SU-DHL-6 (cell line): ENCODE measurements around the gene SPDYE1.
A peak's percentile ranks its signal among the peaks of the same experiment; 100 is the strongest.
"Not testable (repeated sequence)": the region's sequence is repeated elsewhere in the genome, so short reads cannot be mapped to it uniquely, and the experiment has no call there.

Experiments
- H2AFZ ChIP-seq: fragments of 200-600 bp; sonication (generic); 2 replicates; pipeline ENCODE4 v1.6.1; 2014; ENCODE audit warnings: low read depth, mild to moderate bottlenecking, moderate library complexity, mixed read lengths, antibody characterized with exemption, low read length; ENCODE audit not compliant: severe bottlenecking
- H3F3A ChIP-seq: fragments of 200-600 bp; shearing (Covaris generic); 2 replicates; pipeline ENCODE4 v1.6.0; 2016; ENCODE audit warnings: antibody characterized with exemption, mild to moderate bottlenecking; ENCODE audit not compliant: insufficient read depth
- H3K27ac ChIP-seq: fragments of 200-600 bp; sonication (generic); 2 replicates; pipeline ENCODE4 v1.5.1; 2016; ENCODE audit warnings: low read depth, mild to moderate bottlenecking, low read length, moderate library complexity, mixed read lengths
- H3K27me3 ChIP-seq: fragments of 200-600 bp; sonication (generic), shearing (Covaris generic); 2 replicates; pipeline ENCODE4 v1.6.0; 2014; ENCODE audit warnings: mild to moderate bottlenecking, low read length
- H3K36me3 ChIP-seq: fragments of 200-600 bp; sonication (generic); 2 replicates; pipeline ENCODE4 v1.6.1; 2014; ENCODE audit warnings: mild to moderate bottlenecking, low read length, mixed read lengths
- H3K4me2 ChIP-seq: fragments of 300-600, 200-600 bp; shearing (Covaris generic), sonication (generic); 2 replicates; pipeline ENCODE4 v1.6.0; 2014; ENCODE audit warnings: low read length, low read depth, mild to moderate bottlenecking; ENCODE audit not compliant: poor library complexity, severe bottlenecking
- H3K4me3 ChIP-seq: fragments of 200-600 bp; sonication (generic); 2 replicates; pipeline ENCODE4 v1.5.1; 2014; ENCODE audit warnings: antibody characterized with exemption, low read length, mild to moderate bottlenecking, mixed read lengths; ENCODE audit not compliant: insufficient read depth, poor library complexity, severe bottlenecking
- H3K79me2 ChIP-seq: fragments of 200-600 bp; sonication (generic); 2 replicates; pipeline ENCODE4 v1.6.1; 2014; ENCODE audit warnings: mild to moderate bottlenecking, low read length, moderate library complexity; ENCODE audit not compliant: insufficient read depth
- H3K9ac ChIP-seq: fragments of 200-600 bp; sonication (generic); 2 replicates; pipeline ENCODE4 v1.7.0; 2014; ENCODE audit warnings: mild to moderate bottlenecking, low read length
- H3K9me2 ChIP-seq: fragments of 200-600 bp; sonication (generic); replicated peaks from 2 replicates; pipeline ENCODE4 v1.6.1; 2014; ENCODE audit warnings: low read length; ENCODE audit not compliant: insufficient read depth
- H3K9me3 ChIP-seq: fragments of 200-600 bp; sonication (generic); 2 replicates; pipeline ENCODE4 v1.6.1; 2014; ENCODE audit warnings: low read length, mixed read lengths; ENCODE audit not compliant: insufficient read depth
- H4K20me1 ChIP-seq: fragments of 200-600 bp; sonication (generic); 2 replicates; pipeline ENCODE4 v1.6.1; 2014; ENCODE audit warnings: low read depth, mild to moderate bottlenecking, antibody characterized with exemption, low read length, moderate library complexity, mixed read lengths
- TF ChIP-seq, protein P1 (sequence below): fragments of 200-600 bp; sonication (generic); IDR thresholded peaks from one replicate; pipeline ENCODE4 v1.5.1; 2017; ENCODE audit warnings: antibody characterized with exemption, mild to moderate bottlenecking, low read length, moderate library complexity; ENCODE audit not compliant: insufficient read depth, poor library complexity, severe bottlenecking

Gene SPDYE1

GRCh38 chr7:44015090-44015489 lies 17.4 kb downstream of the SPDYE1 start:
- H3K9me2 ChIP-seq, H3K9ac ChIP-seq, H3K9me3 ChIP-seq, H3K36me3 ChIP-seq, H3K4me3 ChIP-seq, H3K4me2 ChIP-seq, H2AFZ ChIP-seq, H3F3A ChIP-seq, H3K27ac ChIP-seq, H3K79me2 ChIP-seq, H4K20me1 ChIP-seq, H3K27me3 ChIP-seq: not testable (repeated sequence)

DNA sequence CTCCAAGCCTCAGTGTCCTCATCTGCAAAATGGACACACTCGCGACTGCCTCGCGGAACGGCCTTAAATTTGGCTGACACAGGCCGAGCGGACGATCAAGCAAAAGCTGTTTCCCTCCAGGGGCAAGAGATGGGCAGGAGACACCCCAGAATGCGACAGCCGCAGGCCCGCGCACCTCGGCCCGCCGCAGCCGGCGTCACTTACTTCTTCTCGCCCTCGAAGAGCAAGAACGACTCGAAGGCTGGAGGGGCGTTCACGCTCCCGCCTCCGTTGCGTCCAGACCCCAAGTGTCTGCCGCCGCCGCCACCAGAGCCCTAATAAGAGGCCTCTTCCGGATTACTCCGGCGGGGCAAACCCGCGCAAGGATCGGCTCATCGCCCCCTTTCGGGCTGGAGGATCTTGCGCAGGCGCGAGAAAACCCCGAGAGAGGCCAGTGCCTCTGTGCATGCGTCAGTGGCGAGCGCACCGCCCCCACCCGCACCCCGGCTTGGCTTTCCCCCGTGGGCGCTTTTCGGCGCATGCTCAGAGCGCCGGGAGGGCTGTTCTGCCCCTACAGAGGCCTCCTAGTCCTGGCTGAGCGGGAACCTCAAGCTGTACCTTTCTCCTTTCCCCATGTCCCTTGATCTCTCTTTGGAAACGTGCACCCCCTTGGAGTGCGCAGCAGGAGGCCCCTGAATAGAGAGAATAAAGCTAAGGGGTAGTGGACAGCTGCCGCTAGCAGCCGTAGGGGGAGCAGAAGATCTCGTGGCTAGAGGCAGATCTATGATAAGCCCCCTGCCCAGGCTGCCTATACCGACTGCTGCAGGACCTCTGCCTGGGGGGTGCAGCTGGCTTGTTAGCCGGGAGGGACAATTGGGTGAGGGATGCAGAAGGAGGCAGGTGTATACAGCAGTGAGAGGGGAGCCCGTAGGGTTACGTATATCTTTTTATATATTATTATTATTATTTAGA lies 21.4 kb downstream of the SPDYE1 start:
- Histone ChIP-seq H2AFZ (peak overlapping the region; percentile 79), H3K27ac (peak overlapping the region; percentile 67)

GRCh38 chr7:44019825-44020224 lies 22.1 kb downstream of the SPDYE1 start:
- H3K9me2 ChIP-seq, H3F3A ChIP-seq, H3K9me3 ChIP-seq, H3K27me3 ChIP-seq, H2AFZ ChIP-seq, H3K79me2 ChIP-seq, H3K36me3 ChIP-seq, H3K4me3 ChIP-seq, H4K20me1 ChIP-seq: not testable (repeated sequence)
- peak overlapping the region; percentile 68; the same call in 1 of the 2 replicates for H3K9ac ChIP-seq
- peak overlapping the region; percentile 66 for H3K4me2 ChIP-seq
- peak overlapping the region; percentile 67; the same call in 1 of the 2 replicates for H3K27ac ChIP-seq

More for the DNA sequence above, 21.4 kb downstream of the SPDYE1 start:
- peak overlapping the region; percentile 66 for H3K4me2 ChIP-seq
- not testable (repeated sequence) for H3K9me3 ChIP-seq, H3K79me2 ChIP-seq, H3K27me3 ChIP-seq, H3F3A ChIP-seq, H3K36me3 ChIP-seq, H3K9me2 ChIP-seq, H4K20me1 ChIP-seq
- H3K4me3 ChIP-seq, result peak overlapping the region; percentile 69
- TF ChIP-seq, protein P1, sequence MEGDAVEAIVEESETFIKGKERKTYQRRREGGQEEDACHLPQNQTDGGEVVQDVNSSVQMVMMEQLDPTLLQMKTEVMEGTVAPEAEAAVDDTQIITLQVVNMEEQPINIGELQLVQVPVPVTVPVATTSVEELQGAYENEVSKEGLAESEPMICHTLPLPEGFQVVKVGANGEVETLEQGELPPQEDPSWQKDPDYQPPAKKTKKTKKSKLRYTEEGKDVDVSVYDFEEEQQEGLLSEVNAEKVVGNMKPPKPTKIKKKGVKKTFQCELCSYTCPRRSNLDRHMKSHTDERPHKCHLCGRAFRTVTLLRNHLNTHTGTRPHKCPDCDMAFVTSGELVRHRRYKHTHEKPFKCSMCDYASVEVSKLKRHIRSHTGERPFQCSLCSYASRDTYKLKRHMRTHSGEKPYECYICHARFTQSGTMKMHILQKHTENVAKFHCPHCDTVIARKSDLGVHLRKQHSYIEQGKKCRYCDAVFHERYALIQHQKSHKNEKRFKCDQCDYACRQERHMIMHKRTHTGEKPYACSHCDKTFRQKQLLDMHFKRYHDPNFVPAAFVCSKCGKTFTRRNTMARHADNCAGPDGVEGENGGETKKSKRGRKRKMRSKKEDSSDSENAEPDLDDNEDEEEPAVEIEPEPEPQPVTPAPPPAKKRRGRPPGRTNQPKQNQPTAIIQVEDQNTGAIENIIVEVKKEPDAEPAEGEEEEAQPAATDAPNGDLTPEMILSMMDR, result peak; percentile 77
- H3K9ac ChIP-seq, result peak overlapping the region; percentile 68

DNA sequence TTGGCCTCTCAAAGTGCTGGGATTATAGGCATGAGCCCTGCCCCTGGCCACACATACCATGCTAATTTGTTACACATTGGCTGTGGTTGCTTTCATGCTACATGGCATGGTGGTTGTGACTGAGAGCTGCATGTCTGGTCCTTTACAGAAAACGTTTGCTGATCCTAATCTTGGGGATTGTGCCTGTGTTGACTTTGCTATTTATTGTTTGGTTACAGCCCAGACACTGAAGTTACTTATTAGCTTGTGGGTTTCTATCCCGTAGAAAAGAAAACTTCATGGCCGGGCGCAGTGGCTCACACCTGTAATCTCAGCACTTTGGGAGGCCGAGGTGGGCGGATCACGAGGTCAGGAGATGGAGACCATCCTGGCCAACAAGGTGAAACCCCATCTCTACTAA lies 24.4 kb downstream of the SPDYE1 start:
- not testable (repeated sequence) for H3K9ac ChIP-seq, H3K27ac ChIP-seq, H3K27me3 ChIP-seq, H3F3A ChIP-seq, H3K9me3 ChIP-seq, H2AFZ ChIP-seq, H3K4me2 ChIP-seq, H3K79me2 ChIP-seq, H4K20me1 ChIP-seq, H3K36me3 ChIP-seq, H3K9me2 ChIP-seq, H3K4me3 ChIP-seq

- not testable (repeated sequence) for H3K27ac ChIP-seq, H3K4me3 ChIP-seq, H3K27me3 ChIP-seq, H3K4me2 ChIP-seq, H4K20me1 ChIP-seq, H2AFZ ChIP-seq, H3K9ac ChIP-seq, H3F3A ChIP-seq, H3K9me3 ChIP-seq, H3K9me2 ChIP-seq, H3K79me2 ChIP-seq, H3K36me3 ChIP-seq
Measured at GRCh38 chr7:44022796-44023467, 25.2 kb downstream of the SPDYE1 start.

DNA sequence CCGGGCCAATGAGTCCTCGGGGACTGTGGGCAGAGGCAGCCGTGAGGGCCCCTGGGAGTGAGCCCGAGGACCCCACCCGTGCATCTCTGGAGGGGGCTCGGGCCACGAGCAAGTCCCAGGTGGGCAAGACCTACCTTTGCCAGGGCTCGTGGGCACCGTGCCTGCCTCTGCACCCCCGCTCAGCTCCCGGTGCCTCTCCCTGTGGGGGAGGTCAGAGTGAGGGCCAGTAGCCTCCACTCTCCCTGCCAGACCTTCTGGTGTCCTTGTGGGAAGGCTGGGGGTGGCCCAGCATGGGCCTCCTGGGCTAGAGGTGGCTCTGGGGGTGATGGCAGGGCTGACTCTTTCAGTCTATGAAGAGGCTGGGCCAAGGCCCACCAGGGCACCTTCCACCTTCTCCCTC lies 31.7 kb downstream of the SPDYE1 start:
- not testable (repeated sequence) for H3K4me3 ChIP-seq, H4K20me1 ChIP-seq, H3K79me2 ChIP-seq

DNA sequence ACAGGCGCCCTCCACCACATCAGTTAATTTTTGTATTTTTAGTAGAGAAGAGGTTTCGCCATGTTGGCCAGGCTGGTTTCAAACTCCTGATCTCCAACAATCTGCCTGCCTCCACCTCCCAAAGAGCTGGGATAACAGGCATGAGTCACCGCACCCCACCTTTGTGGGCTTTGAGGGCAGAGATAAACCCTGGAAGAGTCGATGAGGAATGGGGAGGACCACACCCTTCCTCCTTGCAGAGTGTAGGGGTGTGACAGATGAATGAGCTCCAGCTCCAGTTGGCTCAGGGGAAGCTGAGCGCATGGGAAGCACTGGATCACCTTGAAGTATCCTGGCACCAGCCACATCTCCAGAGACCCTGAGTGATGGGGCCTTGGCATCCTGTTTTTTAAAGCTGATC lies 32.3 kb downstream of the SPDYE1 start:
- H3K27me3 ChIP-seq, H3K36me3 ChIP-seq, H4K20me1 ChIP-seq, H3F3A ChIP-seq, H3K27ac ChIP-seq, H3K9me3 ChIP-seq, H3K4me3 ChIP-seq, H3K9me2 ChIP-seq, H3K79me2 ChIP-seq, H3K9ac ChIP-seq, H2AFZ ChIP-seq, H3K4me2 ChIP-seq: not testable (repeated sequence)

More for the DNA sequence above, 31.7 kb downstream of the SPDYE1 start:
- not testable (repeated sequence) for H3K9ac ChIP-seq, H3K9me2 ChIP-seq, H3K9me3 ChIP-seq, H2AFZ ChIP-seq, H3K4me2 ChIP-seq, H3K36me3 ChIP-seq, H3K27me3 ChIP-seq, H3K27ac ChIP-seq, H3F3A ChIP-seq
